Stimulated activated CD8-positive, alpha-beta memory T cell treated with anti-CD3 and anti-CD28 coated beads, Interleukin-4, amount 100 ng/mL, for 4 hours (primary cell): ENCODE data around the gene CCDC157.
"Not testable (repeated sequence)": the region's sequence is repeated elsewhere in the genome, so short reads cannot be mapped to it uniquely, and the experiment has no call there.

Source experiments
- DNase-seq, 2 donors: peaks; one replicate each; pipeline ENCODE4 v3.0.0-alpha.2; 2020; ENCODE audit warnings: low read depth in 2 of 2, low spot score in 1 of 2

Gene CCDC157

DNA sequence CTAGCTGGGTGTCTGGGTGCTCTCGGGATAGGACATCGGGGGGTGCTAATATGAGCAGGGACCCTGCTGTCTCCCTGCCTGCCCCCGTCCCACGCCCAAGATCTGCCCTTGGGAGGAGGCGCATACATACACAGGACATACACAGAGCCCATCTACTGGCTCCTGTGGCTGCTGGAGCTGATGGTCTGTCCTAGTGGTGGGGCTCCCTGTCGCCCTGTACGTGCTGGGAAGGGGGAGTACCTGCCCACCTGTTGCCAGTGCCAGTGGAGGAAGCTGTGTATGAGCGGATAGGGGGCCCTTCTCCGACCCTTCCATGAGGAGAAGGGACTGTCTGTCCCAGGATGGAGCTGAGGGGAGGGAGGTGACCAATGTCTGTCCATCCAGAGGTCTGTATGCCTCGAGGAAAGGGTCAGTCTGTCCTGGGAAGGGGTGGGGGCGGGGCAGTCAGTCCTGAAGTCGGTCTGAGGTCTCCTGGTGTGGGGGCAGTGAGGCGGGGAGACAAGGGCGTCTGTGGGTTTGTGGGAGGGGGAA is 31.0 kb upstream of the CCDC157 start:
- DNase-seq, result no peak

DNA sequence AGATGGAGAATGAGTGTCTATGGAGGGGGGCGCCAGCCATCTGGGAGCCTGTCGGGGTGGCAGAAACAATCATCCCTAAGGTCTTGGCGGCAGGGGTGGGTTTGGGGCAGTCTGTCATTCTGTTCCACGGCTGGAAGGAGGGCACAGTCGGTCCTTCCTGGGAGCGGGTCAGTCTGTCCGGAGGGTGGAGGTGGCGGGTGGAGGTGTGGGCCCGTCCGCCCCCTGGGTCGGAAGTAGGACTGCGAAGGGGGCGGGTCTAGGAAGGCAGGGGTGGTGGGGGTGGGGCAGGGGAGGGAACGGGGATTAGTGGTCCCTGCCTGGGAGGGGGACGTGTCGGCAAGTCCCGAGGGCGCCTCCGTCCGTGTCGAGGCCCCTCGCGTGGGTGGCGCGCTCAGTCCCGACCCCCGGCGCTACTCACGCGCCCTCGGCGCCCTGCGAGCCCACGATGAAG is 30.5 kb upstream of the CCDC157 start:
- DNase-seq, result no peak

DNA sequence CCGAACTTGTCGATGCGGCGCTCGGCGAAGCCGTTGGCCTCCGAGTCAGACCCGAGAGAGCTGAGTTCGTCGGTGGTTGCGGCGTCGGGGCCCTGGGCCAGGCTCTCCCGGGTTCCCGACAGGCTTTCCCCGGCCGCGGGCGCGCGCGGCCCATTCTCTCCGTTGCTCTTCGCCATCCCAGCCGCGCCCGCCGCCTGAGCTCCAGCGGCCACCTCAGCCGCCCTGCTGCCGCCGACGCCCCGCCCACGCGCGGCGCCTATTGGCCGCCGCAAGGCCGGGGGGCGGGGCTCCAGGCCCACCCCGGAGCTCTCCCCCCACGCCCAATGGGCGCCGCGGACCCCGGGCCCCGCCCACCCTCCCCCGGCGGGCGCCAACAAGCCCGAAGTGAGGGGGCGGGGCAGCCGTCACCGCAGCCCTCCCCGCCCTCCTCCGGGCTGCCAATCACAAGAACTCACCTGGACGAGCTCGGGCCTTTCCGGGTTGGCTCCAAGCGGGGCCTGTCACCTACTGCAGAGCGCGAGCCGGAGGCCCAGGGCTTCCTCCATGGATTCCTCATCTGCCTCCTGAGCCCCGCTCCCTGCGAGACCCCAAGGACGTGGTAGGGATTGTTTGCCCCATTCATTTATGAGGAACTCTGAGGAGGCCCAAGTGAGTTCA is 30.0 kb upstream of the CCDC157 start, which contains the start of gene TBC1D10A:
Gene TBC1D10A (minus strand): TSS at position 236 of the 657 bp plus-strand sequence. CDS start 60 bp downstream, at position 176.
- peak; percentile 74 to 86 for DNase-seq

DNA sequence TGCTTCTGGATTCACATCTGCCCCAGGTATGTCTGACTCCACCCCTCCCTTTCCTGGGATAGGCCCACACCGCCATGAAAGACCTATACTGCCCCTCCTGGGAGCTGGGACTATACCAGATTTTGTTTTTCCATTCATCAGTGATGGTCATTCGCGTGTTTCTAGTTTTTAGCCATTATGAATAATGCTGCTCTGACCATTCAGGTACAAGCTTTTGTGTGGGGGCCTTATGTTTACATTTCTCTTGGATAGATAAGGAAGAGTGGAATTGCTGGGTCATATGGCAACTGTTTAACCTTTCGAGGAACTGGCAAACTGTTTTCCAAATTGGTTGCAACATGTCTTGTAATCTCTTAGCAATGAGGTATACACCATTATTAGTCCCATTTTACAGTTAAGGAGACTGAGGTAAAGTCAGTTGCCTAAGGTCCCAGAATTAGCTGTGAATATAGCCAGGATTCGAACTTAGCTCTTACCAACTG is 28.9 kb upstream of the CCDC157 start:
- DNase-seq, result no peak

DNA sequence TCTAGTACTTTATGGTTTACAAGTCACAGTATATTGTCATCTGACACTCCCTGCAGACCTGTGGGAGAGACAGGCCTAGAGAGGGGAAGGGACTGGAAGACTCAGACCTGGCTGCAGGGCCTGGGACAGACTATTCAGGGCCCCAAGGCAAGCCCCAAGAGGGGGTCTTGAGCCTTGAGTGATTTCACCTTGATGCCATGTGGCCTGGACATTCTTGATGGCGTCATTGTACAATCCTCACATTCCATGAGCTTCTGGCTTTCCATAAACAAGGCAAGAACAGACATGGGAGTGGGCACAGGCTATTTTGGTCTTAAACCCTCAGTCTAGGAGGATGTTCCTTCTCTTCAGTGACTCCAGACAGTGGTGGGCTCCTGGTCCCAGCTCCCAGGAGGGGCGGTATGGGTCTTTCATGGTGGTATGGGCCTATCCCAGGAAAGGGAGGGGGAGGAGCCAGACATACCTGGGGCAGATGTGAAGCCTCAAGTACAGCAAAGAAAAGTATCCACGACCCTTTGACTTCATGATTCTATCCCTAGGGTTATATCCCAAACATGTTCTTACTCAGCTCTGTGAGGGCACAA is 28.2 kb upstream of the CCDC157 start:
- DNase-seq, result no peak

DNA sequence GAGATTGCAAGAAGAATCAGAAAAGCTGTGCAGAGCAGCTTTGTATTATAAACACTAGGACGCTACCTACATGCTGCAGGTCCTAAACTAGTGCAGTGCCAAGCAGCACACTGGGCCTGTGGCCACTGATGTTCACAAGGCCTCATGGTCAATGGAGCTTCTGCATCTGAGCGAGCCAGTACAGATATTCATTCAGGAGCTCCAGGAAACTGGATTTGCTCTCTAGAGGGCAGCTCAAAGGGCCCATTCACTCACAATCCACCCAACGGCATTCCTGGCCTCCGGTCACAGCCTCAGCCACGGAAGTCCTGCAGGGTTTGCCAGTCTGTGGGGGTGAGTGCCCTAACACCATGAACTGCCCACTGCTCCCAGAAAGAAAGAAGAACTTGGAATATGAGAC is 24.3 kb upstream of the CCDC157 start:
- DNase-seq, result no peak

DNA sequence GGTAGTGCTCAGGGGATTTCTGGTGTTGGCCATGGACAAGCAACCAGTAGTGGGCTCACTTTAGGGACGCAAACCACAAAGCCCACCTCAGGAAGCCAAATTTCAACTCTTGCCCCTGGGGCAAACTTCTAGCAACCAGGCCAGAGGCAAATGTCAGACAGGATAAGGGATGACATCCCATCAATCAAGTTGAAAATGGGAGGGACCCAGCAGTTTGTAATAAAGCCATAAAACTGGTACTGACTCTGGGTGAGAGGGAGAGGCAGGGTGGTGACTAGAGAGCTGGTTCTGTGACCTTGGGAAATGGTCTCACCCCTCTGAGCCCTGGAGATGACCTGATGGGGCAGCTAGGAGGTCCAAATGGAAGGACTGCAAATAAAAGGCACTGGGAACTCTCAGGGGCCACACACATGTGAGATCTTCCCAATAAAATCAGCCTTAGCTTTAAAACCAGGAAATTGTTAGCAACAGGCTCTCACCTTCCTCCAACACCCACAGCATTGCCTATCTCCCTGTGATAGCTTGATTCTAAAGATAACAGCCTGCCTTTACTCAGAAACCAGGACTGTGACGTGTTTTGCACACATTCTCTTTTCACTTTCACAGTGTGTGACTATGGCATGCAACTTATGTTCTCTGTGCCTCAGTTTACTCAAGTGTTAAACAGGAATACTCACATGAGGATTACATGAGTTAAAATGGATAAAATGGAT is 23.7 kb upstream of the CCDC157 start:
- DNase-seq, result no peak

DNA sequence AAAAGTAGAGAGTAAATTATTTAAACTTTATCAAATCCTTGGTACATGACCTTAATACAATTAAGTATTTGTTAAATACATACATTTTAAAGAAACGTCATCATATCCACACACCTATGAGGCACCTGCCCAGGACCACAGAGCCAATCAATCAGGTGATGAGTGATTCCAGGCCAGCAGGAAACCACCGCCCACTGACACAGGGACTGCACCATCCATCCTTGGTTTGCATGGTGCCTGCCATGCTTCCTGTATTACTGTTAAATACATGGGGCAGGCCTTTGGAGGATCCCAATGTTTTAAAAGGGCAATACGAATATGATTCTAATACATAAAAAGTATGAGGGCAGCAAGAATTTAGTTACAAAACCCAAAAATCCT is 23.1 kb upstream of the CCDC157 start:
- no peak for DNase-seq

DNA sequence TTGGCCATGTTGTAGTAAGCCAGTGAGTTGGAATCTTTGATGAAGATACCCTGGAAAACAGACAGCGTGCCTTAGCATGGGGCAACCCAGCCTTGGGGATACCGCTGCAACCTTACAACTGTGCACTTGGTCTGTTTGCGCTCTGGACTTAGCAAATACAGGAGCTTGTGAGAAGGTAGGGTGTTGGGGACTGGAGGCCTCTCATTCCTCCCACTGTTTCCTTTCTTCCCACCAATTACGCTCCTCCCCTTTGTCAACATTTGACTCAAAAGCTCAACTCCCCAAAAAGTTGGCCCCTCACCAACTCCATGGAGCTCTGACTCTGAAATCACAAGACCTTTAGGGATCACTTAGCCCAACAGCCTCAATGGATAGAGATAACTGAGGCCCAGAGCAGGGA is 22.2 kb upstream of the CCDC157 start:
- DNase-seq, result no peak

DNA sequence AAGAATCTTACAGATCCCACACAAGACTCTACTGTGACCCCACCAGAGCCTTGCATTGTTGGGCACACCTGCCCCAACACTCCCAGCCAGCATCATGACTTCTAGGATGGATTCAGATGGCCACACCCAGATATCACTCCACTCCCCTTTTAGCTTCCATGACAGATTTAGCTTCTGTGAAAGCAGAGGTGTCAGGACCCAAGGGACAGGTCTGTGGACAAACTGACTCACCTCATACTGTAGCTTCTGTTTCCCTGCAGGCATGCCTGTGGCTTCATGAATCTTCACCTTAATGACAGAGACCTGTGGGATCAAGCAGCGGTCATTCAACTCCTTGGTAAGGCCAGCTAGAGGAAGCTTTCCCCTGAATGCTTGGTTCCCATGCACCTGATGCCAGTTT is 21.6 kb upstream of the CCDC157 start:
- no peak for DNase-seq

DNA sequence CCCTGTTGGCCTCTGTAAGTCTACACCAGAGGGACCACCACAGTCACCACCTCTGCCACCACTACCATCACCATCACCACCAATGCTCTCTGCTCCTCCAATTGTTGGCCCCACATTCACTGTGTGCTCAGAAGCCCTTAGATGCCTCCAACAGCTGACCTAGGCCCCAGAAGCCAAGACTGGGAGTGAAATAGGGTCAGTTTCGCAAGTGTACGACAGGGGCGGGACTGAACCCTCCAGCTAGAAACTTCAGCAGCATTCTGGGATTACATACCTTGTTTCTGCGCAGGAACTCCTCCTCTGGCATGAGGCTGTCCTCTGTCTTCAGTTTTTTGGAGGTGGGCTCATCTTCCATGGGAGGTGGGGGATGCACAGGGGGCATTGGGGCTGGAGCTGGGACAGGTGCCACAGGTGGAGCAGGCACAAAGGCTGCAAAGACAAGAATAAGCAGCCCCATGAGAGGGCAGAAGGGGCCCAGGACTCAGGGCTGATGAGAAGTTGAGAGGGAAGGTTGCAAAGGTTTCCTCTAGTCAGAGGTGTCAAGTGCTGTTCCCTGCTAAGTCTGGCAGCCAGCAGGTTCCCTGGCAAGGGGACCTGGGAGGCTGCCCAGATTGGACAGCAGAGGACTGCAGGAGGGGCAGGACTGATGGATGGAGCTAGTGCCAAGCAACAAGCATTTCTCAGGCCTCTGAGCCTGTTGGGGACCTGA is 19.9 kb upstream of the CCDC157 start:
- DNase-seq, result no peak

DNA sequence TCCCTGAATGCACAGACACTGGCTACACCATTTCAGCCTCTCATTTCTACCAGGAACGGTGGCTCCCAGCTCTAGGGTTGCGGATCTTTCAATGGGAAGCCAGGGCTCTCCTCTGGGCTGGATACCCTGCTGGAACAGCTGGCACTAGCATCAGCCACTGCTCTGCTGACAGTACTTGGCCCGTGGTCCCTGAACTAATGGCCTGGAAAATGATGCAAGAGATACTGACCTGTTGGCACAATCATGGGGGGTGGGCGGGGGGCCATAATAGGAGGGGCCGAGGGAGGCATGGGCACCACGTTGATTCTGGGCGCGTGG is 19.4 kb upstream of the CCDC157 start:
- no peak for DNase-seq

DNA sequence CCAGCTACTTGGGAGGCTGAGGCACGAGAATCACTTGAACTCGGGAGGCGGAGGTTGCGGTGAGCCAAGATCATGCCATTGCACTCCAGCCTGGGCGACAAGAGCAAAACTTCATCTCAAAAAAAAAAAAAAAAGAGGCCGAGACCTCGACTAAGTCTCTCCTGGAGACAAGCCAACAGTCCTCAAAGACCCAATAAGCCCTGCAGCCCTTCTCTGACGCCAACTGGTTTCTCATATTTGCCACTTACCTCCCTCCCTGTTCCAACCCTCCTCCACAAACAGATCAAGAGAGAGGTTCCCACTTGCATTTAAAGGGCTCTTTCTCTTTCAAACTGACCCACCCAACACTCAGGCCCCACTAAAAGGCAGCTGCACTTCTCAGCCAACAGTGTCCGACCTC is 18.5 kb upstream of the CCDC157 start:
- DNase-seq, result not testable (repeated sequence)

DNA sequence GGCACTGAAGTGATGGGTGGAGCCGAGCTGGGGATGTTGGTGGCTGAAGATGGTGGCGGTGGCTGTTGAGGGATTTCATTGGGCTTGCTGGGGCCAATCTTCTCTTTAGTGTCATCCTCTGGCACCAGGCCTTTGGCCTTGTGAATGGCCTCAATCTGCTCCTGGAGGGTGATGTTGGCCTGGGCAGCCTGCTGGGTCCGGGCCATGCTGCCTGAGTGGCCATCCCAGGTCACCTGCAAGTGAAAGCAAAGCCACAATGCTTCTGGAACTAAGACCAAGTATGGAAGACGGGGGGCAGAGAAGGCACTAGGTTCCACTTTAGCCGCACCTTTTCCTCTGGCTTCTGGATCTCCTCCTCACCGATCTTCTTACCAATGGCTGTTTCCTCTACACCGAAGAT is 18.0 kb upstream of the CCDC157 start:
- no peak for DNase-seq

DNA sequence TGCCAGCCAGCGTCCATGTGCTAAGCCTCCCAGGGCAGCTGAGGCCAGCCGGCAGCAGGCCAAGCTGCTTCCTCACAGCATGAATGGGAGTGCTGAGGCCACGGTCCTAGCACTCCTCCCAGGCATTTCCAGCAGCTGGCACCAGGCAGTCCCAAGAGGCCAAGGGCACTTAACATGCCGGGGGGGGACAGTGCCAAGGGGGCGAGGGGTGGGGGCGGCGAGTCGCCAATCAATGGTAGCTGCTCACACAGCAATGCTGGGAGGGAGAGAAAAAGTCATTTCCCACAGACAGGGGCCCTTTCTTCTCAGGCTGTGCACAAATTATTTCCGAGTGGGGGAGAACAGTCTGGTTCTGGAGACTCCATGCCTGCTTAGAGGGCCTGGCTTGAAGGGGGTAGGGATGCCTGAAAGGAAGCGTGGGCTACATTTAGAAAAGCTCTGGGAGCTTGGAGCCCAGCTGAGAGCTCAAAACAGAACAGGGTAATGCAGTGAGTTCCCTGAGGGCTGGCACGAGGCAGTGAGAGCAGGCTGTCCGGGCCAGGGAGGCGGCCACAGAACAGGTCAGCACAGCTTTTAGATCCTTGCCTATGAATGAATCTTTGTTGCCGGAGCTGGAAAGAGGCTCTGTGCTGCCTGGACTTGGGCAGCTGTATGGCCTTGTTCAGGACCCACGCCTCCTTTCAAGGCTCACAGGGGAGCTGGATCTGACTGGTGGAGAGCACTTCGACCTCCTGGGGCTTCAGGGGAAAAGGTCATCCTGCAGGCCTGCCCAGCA is 15.7 kb upstream of the CCDC157 start:
- no peak for DNase-seq

DNA sequence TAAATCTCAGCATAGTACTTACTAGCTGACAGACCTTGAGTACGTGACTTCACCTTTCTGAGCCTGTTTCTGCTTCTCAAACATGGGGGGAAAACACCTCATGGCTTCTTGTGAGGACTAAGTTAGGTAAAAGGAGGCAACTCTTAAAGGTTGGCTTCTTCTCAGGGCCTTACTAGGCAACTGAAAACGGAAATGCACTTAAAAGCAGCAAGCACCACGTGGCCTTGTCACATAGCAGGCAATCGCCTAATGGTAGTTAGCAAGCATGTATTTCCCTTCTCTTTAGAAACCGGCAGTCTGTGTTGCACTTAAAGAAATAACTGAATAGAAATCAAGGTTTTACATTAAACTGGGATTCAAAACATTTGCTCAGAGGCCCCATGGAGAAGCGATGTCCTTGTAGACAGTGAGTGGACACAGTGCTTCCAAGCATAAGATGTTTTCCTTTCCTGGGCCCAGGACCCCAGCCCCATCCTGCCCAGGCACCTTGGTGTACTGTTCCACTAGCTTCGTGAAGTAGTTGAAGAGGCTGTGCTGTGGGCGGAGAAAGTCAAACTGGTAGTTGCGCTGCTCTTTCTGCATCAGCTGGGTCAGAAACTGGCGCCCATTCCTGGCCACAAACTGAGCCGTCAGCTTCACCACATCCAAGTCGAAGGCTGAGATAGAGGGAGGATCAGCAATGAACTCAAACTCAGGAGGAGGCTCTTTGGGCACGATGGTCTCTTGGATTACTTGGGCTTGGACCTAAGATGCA is 12.2 kb upstream of the CCDC157 start:
- DNase-seq, result no peak

DNA sequence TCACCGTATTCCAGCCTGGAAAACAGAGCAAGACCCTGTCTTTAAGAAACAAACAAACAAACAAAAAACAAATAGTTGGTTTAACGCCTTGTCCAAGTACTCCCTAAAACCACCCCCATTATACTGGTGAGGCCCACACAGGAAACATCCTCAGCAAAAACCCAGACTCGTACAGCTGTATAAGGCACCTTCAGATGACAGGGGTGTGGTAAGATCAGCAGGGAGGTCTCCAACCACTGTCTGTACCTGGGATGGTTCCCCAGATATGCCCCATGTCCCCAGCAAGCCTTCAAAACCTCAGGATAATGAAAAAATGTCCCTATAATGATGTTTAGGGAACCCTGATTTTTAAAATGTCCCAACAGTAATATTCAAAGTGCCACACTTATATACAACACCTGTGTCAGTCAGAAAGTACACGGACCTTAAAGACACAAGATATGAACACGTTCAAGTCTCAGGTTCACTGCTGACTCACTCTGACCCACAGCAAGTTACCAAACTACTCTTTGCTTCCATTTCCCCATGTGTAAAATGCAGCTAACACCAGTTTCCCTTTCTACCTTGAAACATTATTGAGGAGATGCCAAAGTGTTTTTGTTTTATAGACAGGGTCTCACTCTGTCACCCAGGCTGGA is 9.4 kb upstream of the CCDC157 start:
- no peak for DNase-seq

DNA sequence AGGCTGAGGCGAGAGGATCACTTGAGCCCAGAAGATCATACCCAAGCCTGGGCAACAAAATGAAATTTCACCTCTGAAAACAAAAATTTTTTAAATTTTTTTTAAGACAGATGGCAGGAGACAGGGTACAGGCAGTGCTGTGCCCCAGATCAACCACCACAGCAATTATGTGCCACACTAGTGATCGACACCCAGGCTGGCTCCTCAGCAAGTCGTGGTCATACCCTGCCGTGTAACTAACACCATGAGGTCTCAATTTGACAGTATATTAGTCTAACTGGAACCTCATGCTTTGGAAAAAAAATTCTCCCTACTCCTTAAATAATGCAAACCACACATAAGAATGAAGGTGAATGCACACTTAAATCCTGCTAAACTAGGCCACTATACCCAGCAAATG is 8.4 kb upstream of the CCDC157 start:
- DNase-seq, result no peak

DNA sequence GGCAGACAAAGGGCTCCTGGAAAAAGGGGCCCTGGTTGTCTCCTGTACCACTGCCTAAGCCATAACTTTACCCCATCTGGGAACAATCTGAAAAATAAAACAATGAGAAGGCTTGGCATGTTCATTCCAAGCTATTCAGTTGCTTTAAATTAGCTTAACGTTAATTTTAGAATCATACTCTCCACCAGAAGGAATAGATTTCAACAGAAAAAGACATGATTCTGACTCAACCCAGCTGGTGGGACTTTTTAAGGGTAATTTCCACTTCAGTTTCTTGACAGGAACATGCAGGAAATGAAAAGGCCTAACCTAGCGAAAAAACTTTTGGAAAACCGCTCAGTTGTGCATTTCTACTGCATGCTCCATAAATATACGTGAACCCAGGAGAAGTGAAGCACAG is 8.0 kb upstream of the CCDC157 start:
- DNase-seq, result no peak

DNA sequence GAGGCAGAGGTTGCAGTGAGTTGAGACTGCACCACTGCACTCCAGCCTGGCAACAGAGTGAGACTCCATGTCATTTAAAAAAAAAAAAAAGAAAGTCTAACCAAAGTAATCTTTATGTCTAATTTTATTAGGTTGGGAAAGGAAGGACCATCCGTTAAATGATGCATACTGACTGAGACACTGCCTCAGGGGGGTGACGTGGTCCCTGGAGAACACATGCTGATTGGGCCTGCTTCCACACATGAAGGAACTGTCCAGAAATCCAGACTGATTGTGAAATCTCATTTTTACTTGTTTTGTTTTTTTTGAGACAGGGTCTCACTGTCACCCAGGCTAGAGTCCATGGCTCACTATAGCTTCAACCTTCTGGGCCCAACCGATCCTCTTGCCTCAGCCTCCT is 5.6 kb upstream of the CCDC157 start:
- no peak for DNase-seq
